ENCODE data around the gene TENT4A.
A peak's percentile ranks its signal among the peaks of the same experiment; 100 is the strongest.

Gene TENT4A

GRCh38 chr5:6762116-6762515, 48.9 kb downstream of the TENT4A start:
- no peak for TF ChIP-seq ZFX (IDR thresholded peaks at IDR 0.05)
- no peak for TF ChIP-seq CTCF (conservative IDR thresholded peaks at IDR 0.05)
- no peak overlapping the region for H3K27ac ChIP-seq

DNA sequence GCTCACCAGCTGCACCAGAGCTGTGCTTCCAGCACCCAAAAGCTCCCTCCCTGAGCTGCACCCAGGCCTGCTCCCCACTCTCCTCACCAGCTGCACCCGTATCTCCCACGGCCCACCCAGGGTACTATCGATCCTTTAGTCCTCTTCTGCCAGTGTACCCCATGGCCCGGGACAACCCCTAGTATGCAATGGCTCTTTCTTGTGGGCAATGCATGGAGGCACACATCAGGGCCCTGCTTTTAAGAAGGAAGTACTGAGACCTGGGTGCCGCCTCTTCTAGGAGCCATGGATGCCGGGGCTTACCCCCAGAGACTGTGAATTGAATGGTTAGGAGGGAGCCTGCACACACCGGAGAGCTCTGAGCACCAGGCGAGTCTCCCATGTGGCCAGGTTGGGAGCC, 49.5 kb downstream of the TENT4A start:
- TF ChIP-seq CTCF (conservative IDR thresholded peaks at IDR 0.05) (no peak), ZFX (IDR thresholded peaks at IDR 0.05) (no peak)
- H3K27ac ChIP-seq: no peak overlapping the region

DNA sequence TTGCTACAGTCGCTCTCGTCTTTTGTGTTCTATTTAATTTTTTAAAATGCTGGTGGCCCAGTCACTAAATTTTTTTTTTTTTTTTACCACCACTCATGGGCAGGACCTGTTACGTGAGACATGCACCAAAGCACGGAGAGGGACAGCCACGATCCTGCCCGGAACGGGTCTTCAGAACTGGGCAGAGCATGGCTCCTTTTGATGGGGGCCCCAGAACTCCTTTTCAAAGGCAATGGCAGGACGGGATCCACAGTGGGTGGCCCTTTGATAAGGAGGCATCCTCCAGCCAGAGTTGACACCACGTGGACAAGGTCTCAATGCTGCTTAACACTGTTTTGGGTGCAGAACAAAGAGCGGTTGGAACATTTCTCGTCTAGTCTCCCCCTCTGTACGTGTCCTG, 50.0 kb downstream of the TENT4A start:
- no peak for TF ChIP-seq CTCF (conservative IDR thresholded peaks at IDR 0.05)
- TF ChIP-seq ZFX (IDR thresholded peaks at IDR 0.05): no peak
- H3K27ac ChIP-seq: no peak overlapping the region

DNA sequence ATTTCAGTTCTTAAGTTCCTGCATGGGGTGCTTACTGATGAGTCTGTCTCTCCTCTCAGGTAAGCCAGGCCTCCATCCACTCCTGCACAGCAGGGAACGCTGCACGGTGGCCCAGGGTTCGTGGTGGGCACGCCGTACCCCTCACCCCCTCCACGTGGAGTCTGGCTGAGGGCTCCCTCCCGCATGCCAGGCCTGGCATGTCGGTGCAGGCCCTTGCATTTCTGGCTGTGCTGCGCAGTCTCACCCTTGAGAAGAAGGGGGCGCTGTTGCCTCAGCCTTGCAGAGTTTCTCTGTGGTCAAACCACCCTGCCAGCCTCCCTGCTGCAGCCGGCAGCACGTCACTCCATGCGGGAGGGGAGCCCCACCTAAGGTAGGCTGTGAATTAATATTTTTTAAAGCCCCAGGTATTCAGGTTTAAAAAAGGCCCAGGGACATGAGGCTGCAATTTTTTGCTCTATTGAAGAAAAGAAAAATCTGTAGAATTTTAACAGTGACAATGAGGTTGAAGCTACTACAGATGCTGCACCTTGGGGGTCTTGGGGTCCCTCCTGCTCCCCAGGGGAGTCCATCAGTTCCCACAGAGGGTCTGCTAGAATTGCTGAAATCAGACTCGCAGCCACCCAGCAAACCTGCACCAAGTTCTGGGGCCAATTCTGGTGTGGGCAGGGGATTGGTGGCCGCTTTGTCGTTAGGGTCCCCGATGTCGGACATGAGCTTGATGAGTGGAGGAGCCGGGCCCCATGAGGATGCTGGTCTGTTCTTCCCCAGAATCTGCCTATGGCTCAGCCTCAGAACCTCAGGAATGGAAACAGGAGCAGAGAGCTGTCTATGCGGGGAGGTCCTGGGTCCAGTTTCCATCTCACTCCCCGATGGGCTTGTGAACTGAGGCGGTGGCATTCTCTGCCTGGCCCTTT, 52.6 kb downstream of the TENT4A start:
- TF ChIP-seq ZFX (IDR thresholded peaks at IDR 0.05) (no peak), CTCF (conservative IDR thresholded peaks at IDR 0.05) (peak; percentile 94)
- peak overlapping the region; percentile 23; the same call in 1 of the 2 replicates for H3K27ac ChIP-seq

- H3K27ac ChIP-seq: peak overlapping the region; percentile 23; the same call in 1 of the 2 replicates
- no peak for TF ChIP-seq CTCF (conservative IDR thresholded peaks at IDR 0.05)
These were observed 53.4 kb downstream of the TENT4A start for GRCh38 chr5:6766604-6767093.

- no peak for TF ChIP-seq ZFX (IDR thresholded peaks at IDR 0.05)
- TF ChIP-seq CTCF (conservative IDR thresholded peaks at IDR 0.05): no peak
- no peak overlapping the region for H3K27ac ChIP-seq
These were observed 54.3 kb downstream of the TENT4A start for GRCh38 chr5:6767481-6768063.

DNA sequence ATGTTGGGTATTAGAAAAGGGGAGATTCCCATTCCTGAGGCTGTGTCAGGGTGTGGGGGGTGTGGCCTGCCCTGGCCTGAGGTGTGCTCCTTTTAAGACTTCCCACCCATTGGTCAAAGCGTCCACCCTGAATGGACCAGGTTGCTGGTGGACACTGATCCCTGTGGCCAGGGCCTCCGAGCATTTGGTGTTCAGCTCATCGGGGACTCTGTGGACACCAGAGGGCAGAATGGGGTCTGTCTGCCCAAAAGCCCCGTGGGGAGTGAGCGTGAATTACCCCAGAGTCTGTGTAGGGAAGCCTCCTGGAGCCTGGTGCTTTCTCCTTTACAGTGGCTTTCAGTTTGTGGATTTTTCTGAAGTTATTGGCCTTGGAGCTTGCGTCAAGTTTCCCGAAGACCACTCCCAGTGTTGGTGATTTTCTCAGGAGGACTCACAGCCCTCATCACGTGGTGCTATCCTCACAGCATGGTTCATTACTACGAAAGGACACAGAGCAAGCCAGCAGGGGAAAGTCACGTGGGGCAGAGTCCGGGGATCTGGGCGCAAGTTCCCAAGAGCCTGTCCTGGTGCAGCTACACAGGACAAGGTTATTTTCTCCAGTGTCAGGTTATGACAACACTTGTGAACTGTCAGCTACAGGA, 55.5 kb downstream of the TENT4A start:
- no peak for TF ChIP-seq CTCF (conservative IDR thresholded peaks at IDR 0.05)
- TF ChIP-seq ZFX (IDR thresholded peaks at IDR 0.05): no peak
- H3K27ac ChIP-seq: no peak overlapping the region

Data from C4-2B (cell line).